PC-3 (cell line): ENCODE measurements around the gene TSPAN17. TPM values are rescaled to one million over a fixed set of nuclear protein-coding genes. Genes with fewer than 3 reads are reported as not detected.
"Not testable (repeated sequence)": the region's sequence is repeated elsewhere in the genome, so short reads cannot be mapped to it uniquely, and the experiment has no call there.

Experiments
- ATAC-seq: fragments of 200-7000 bp; cut with Tn5 transposase; 2 replicates; pipeline ENCODE4 v1.9.1; 2020; ENCODE audit warnings: mild to moderate bottlenecking, moderate library complexity
- BruUV-seq: library from RNA; stranded (reverse); fragments of 400-500 nt; replicated peaks from 2 replicates; lab custom pipeline; 2021; lab: Mats Ljungman, UMichigan
- CTCF ChIA-PET: fragments of 300-600 bp; sonication (Branson Sonifier 250); formaldehyde crosslinking; loops from one replicate; lab custom pipeline; 2022; ENCODE audit warnings: antibody characterized with exemption; lab: Charles Lee
- POLR2A ChIA-PET: fragments of 300-600 bp; sonication (Branson Sonifier 250); formaldehyde crosslinking; loops from one replicate; lab custom pipeline; 2022; ENCODE audit warnings: antibody characterized with exemption; ENCODE audit not compliant: unreplicated experiment; lab: Charles Lee
- DNase-seq: peaks from one replicate; pipeline ENCODE4 v3.0.0-alpha.2; 2015
- H2AFZ ChIP-seq: fragments of 300-600 bp; sonication (generic); 2 replicates; pipeline ENCODE4 v1.6.0; 2016; ENCODE audit warnings: antibody characterized with exemption, low read length
- H3F3A ChIP-seq: fragments of 300-600 bp; sonication (generic); one replicate; pipeline ENCODE4 v1.6.0; 2017; ENCODE audit warnings: antibody characterized with exemption, low read length, control low read depth, mild to moderate bottlenecking; ENCODE audit not compliant: unreplicated experiment
- H3K27ac ChIP-seq: fragments of 300-600 bp; sonication (generic); 2 replicates; pipeline ENCODE4 v1.5.1; 2016; ENCODE audit warnings: mild to moderate bottlenecking, low read length
- H3K27me3 ChIP-seq: fragments of 300-600 bp; sonication (generic); 2 replicates; pipeline ENCODE4 v1.6.1; 2016; ENCODE audit warnings: low read length, mixed read lengths
- H3K36me3 ChIP-seq: fragments of 300-600 bp; sonication (generic); 2 replicates; pipeline ENCODE4 v1.6.1; 2016; ENCODE audit warnings: low read depth, mixed run types, low read length, mixed read lengths
- H3K4me1 ChIP-seq: fragments of 300-600 bp; sonication (generic); 2 replicates; pipeline ENCODE4 v1.5.1; 2016; ENCODE audit warnings: low read length; ENCODE audit not compliant: insufficient read depth
- H3K4me2 ChIP-seq: fragments of 300-600 bp; sonication (generic); 2 replicates; pipeline ENCODE4 v1.6.0; 2016; ENCODE audit warnings: low read length
- H3K4me3 ChIP-seq: fragments of 300-600 bp; sonication (generic); 2 replicates; pipeline ENCODE4 v1.5.1; 2016; ENCODE audit warnings: mild to moderate bottlenecking, low read length, mixed read lengths
- H3K79me2 ChIP-seq: fragments of 300-600 bp; sonication (generic); 2 replicates; pipeline ENCODE4 v1.6.1; 2017; ENCODE audit warnings: low read length, mixed read lengths
- H3K9ac ChIP-seq: fragments of 300-600 bp; sonication (generic); 2 replicates; pipeline ENCODE4 v1.6.0; 2016; ENCODE audit warnings: mild to moderate bottlenecking, low read length
- H3K9me2 ChIP-seq: fragments of 300-600 bp; sonication (generic); replicated peaks from 2 replicates; pipeline ENCODE4 v1.6.1; 2016; ENCODE audit warnings: mixed run types, low read length, mixed read lengths
- H3K9me3 ChIP-seq: fragments of 300-600 bp; sonication (generic); 2 replicates; pipeline ENCODE4 v1.6.1; 2016; ENCODE audit warnings: low read length, mixed read lengths
- H4K20me1 ChIP-seq: fragments of 300-600 bp; sonication (generic); 2 replicates; pipeline ENCODE4 v1.6.1; 2016; ENCODE audit warnings: low read length, mixed read lengths
- EZH2 ChIP-seq: fragments of 300-600 bp; sonication (generic); IDR thresholded peaks from one replicate; pipeline ENCODE4 v1.6.1; 2017; ENCODE audit warnings: antibody characterized with exemption, mild to moderate bottlenecking, low read length; ENCODE audit not compliant: unreplicated experiment
- EZH2phosphoT487 ChIP-seq: fragments of 300-600 bp; sonication (generic); IDR thresholded peaks from 2 replicates; pipeline ENCODE4 v1.6.1; 2018; ENCODE audit warnings: mild to moderate bottlenecking, antibody characterized with exemption, low read length, borderline replicate concordance
- intact Hi-C: fragments of 100-400 bp; cut with micrococcal nuclease; formaldehyde crosslinking; loops from 2 replicates; pipeline ENCODE4 v1.9.0; 2023
- total RNA-seq: library from RNA; depleted of rRNA; stranded (reverse); fragments of >200 nt; gene quantifications from 2 replicates; pipeline ENCODE4 v1.2.3, GENCODE V29; 2014
- TF ChIP-seq, protein P1 (sequence below): fragments of 300-600 bp; sonication (generic); conservative IDR thresholded peaks from 2 replicates; pipeline ENCODE4 v1.5.1; 2017; ENCODE audit warnings: antibody characterized with exemption, low read depth, mild to moderate bottlenecking, low read length

The TSPAN17 gene
- total RNA-seq, 1 experiment from 2014 or later: 47.3 TPM

DNA sequence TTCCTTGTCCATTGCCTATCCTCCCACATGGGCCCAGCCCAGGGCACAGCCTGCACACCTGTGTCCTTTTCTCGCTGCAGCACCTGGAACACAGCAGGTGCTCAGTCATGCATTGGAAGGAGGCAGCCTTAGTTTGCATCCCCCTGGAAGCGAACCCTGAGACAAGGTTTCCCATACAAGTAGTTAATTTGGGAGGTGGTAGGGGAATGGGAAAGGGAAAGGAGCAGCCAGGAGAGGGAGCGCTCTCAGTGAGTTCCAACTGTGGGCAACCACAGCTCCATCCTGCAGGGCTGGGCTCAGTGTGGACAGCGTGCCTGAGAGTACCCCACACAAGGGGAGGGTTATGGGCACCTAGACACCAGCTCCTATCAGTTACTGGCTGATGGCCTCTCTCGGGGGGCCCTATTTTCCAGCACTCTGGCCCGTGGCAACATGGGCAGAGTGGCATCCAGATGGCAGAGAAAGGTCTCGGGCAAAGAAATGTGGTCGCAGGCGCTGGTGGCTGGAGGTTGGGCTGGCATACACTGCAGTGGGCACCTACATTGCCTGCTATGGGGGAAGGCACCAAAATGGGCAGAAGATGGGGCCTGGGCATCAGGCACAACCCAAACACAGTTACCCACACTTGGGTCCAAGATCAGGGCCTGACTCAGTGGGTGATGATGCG is 50.1 kb downstream of the TSPAN17 start:
- H3K27me3 ChIP-seq: peaks cover 30% of the 10 kb centered on the region
- intact Hi-C loops: no loop called here
- ATAC-seq: no peak

DNA sequence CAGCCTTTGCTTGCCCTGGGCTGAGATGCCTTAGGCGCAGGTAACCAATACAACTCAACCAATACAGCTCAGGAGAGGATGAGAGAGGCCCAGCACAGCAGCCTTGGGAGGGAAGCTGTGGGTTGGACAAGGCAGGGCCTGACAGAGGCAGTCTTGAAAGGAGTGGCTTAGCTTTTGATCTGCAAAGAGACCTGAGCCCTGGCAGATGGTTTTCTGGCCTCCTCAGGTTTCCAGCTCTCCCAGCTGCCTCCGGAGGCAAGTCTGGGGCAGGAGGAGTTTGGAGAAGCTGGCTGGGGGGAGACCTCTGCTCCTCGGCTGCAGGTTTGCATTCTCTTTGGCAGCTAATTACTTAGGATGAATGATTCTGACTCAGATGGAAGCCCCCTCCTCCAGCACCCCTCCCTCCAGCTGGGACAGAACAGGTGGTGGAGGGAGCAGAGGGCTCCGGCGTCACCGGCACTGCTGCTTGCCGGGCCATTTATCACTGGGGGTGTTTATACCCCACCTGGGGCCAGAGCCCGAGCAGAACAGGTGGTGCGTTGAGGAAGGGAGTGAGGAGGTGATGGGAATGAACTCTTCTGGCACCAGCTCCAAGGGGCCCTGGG is 50.8 kb downstream of the TSPAN17 start:
- Histone ChIP-seq H3K4me1 (no peaks in the 10 kb centered on the region), H4K20me1 (no peaks in the 10 kb centered on the region), H3K27me3 (peaks cover 25% of the 10 kb centered on the region), H3K9me3 (no peaks in the 10 kb centered on the region), H3F3A (no peaks in the 10 kb centered on the region), H3K36me3 (no peaks in the 10 kb centered on the region), H3K4me2 (no peak overlapping the region), H3K4me3 (no peak overlapping the region), H3K79me2 (no peaks in the 10 kb centered on the region), H3K27ac (no peak overlapping the region), H3K9ac (no peak overlapping the region), H2AFZ (no peak overlapping the region), H3K9me2 (no peaks in the 10 kb centered on the region)
- ChIA-PET CTCF (no interaction called here), POLR2A (no interaction called here)
- ATAC-seq (no peak), DNase-seq (no peak)
- intact Hi-C loops: no loop called here
- TF ChIP-seq, protein P1, sequence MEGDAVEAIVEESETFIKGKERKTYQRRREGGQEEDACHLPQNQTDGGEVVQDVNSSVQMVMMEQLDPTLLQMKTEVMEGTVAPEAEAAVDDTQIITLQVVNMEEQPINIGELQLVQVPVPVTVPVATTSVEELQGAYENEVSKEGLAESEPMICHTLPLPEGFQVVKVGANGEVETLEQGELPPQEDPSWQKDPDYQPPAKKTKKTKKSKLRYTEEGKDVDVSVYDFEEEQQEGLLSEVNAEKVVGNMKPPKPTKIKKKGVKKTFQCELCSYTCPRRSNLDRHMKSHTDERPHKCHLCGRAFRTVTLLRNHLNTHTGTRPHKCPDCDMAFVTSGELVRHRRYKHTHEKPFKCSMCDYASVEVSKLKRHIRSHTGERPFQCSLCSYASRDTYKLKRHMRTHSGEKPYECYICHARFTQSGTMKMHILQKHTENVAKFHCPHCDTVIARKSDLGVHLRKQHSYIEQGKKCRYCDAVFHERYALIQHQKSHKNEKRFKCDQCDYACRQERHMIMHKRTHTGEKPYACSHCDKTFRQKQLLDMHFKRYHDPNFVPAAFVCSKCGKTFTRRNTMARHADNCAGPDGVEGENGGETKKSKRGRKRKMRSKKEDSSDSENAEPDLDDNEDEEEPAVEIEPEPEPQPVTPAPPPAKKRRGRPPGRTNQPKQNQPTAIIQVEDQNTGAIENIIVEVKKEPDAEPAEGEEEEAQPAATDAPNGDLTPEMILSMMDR: no peak
- TF ChIP-seq EZH2 (no peak), EZH2phosphoT487 (no peak)
- BruUV-seq: no TSS peak

More for the DNA sequence above, 50.1 kb downstream of the TSPAN17 start:
- POLR2A ChIA-PET: no interaction called here
- Histone ChIP-seq H3F3A (no peaks in the 10 kb centered on the region), H3K9me3 (no peaks in the 10 kb centered on the region), H2AFZ (no peak overlapping the region), H4K20me1 (no peaks in the 10 kb centered on the region), H3K36me3 (no peaks in the 10 kb centered on the region), H3K27ac (no peak overlapping the region), H3K4me2 (no peak overlapping the region), H3K9me2 (no peaks in the 10 kb centered on the region), H3K4me1 (no peaks in the 10 kb centered on the region; the same call in 1 of the 2 replicates), H3K9ac (no peak overlapping the region), H3K79me2 (no peaks in the 10 kb centered on the region), H3K4me3 (no peak overlapping the region)
- CTCF ChIA-PET: no interaction called here
- BruUV-seq: no TSS peak
- no peak for TF ChIP-seq EZH2
- TF ChIP-seq, protein P1: peak; percentile 33; the same call in 1 of the 2 replicates
- DNase-seq: no peak

DNA sequence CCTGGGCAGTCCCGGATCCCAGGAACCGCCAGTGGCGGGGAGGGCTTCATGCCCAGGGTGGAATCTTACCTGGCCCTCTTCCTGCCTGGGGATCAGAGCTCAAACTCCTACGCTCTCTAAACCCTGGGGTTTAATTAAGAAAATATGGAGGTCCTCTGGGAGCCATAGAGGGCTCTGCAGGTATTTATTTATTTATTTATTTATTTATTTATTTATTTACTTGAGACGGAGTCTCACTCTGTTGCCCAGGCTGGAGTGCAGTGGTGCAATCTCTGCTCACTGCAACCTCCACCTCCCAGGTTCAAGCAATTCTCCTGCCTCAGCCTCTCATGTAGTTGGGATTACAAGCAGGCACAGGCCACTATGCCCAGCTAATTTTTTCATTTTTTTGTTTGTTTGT is 52.2 kb downstream of the TSPAN17 start:
- H3K79me2 ChIP-seq, ATAC-seq, H3K4me1 ChIP-seq, H3K36me3 ChIP-seq, intact Hi-C loops, H3K9me2 ChIP-seq, H4K20me1 ChIP-seq, H3K9ac ChIP-seq, BruUV-seq, H3K9me3 ChIP-seq, DNase-seq, H3K4me2 ChIP-seq, H2AFZ ChIP-seq, H3F3A ChIP-seq, H3K4me3 ChIP-seq, H3K27ac ChIP-seq, POLR2A ChIA-PET: not testable (repeated sequence)
- CTCF ChIA-PET: interaction anchor here (0.7 kb wide), 1 partner anchor 15 kb away, joined by 3 read pairs; no protein-coding TSS in a partner anchor
- peaks cover 17% of the 10 kb centered on the region for H3K27me3 ChIP-seq
